B cell (primary cell): ENCODE measurements around the gene LIN54. TPM values are rescaled to one million over a fixed set of nuclear protein-coding genes. Genes with fewer than 3 reads are reported as not detected.

Experiments used
- ATAC-seq: fragments of 200-7000 bp; cut with Tn5 transposase; one replicate; pipeline ENCODE4 v1.10.0; 2021; ENCODE audit warnings: low read depth, mild to moderate bottlenecking, moderate number of reproducible peaks, moderate library complexity
- CTCF ChIA-PET: fragments of 350-600 bp; sonication (Branson Sonifier 250); formaldehyde crosslinking; loops from one replicate; lab custom pipeline; 2021; ENCODE audit warnings: antibody characterized with exemption, inconsistent platforms; lab: Charles Lee
- POLR2A ChIA-PET: fragments of 350-600 bp; sonication (Branson Sonifier 250); formaldehyde crosslinking; loops from one replicate; lab custom pipeline; 2021; ENCODE audit warnings: antibody characterized with exemption; lab: Charles Lee
- DNase-seq: peaks from one replicate; pipeline ENCODE4 v3.0.0; 2013
- H2AFZ ChIP-seq: 2 replicates; pipeline ENCODE4 v1.6.1; 2012; ENCODE audit warnings: mild to moderate bottlenecking, low read depth, low read length; ENCODE audit not compliant: insufficient read depth, poor library complexity, severe bottlenecking
- H3K27ac ChIP-seq, 2 donors: 1 replicate in 1 of 2; 2 replicates in 1 of 2; pipeline ENCODE4 v1.5.1; 2012 to 2013; ENCODE audit warnings: low read length in 2 of 2, mild to moderate bottlenecking in 2 of 2, moderate library complexity in 1 of 2
- H3K27me3 ChIP-seq, 4 experiments: fragments of 200-600 bp in 1 of 4; sonication (generic) in 1 of 4; replicated peaks in 1 of 4; 1 replicate in 2 of 4; 2 replicates in 2 of 4; pipeline versions ENCODE4 v1.6.1 to v1.7.0; 2013 to 2016; ENCODE audit warnings: low read length in 3 of 4, mild to moderate bottlenecking in 2 of 4, mixed read lengths in 1 of 4, moderate library complexity in 1 of 4; ENCODE audit not compliant: insufficient read depth in 4 of 4, control insufficient read depth in 3 of 4; ENCODE audit errors: control extremely low read depth in 1 of 4
- H3K36me3 ChIP-seq, 2 experiments: replicated peaks in 1 of 2; 1 replicate in 1 of 2; 2 replicates in 1 of 2; pipeline versions ENCODE4 v1.6.1 to v1.7.1; 2013; ENCODE audit warnings: low read length in 1 of 2; ENCODE audit not compliant: insufficient read depth in 2 of 2, control insufficient read depth in 1 of 2; ENCODE audit errors: control extremely low read depth in 1 of 2, extremely low read depth in 1 of 2
- H3K4me1 ChIP-seq, 2 donors: fragments of 200-600 bp in 1 of 2; sonication (generic) in 1 of 2; 1 replicate in 1 of 2; 2 replicates in 1 of 2; pipeline versions ENCODE4 v1.5.1 to v1.6.1; 2013 to 2017; ENCODE audit warnings: low read length in 2 of 2; ENCODE audit not compliant: control insufficient read depth in 2 of 2, insufficient read depth in 2 of 2
- H3K4me2 ChIP-seq: replicated peaks from 2 replicates; pipeline ENCODE3; 2012; ENCODE audit warnings: mild to moderate bottlenecking, low read depth, low read length; ENCODE audit not compliant: poor library complexity, severe bottlenecking
- H3K4me3 ChIP-seq, 5 experiments: fragments of 200-600 bp in 1 of 5; sonication (generic) in 1 of 5; 1 replicate in 3 of 5; 2 replicates in 2 of 5; pipeline versions ENCODE4 v1.5.1 to v1.7.0; 2011 to 2016; ENCODE audit warnings: low read length in 4 of 5, mild to moderate bottlenecking in 4 of 5, low read depth in 2 of 5, control low read depth in 1 of 5, moderate library complexity in 1 of 5; ENCODE audit not compliant: insufficient read depth in 1 of 5; ENCODE audit errors: control extremely low read depth in 1 of 5, extremely low read depth in 1 of 5
- H3K79me2 ChIP-seq: fragments of 200-600 bp; sonication (generic); one replicate; pipeline ENCODE4 v1.6.0; 2016; ENCODE audit warnings: low read length; ENCODE audit not compliant: control insufficient read depth, insufficient read depth
- H3K9ac ChIP-seq: fragments of 200-600 bp; sonication (generic); 2 replicates; pipeline ENCODE4 v1.6.1; 2017; ENCODE audit warnings: mild to moderate bottlenecking, low read length, moderate library complexity
- H3K9me3 ChIP-seq, 3 donors: one replicate each; pipeline versions ENCODE4 v1.6.1 to v1.7.1; 2013; ENCODE audit warnings: low read length in 2 of 3; ENCODE audit not compliant: control insufficient read depth in 2 of 3, insufficient read depth in 1 of 3; ENCODE audit errors: control extremely low read depth in 1 of 3
- H4K20me1 ChIP-seq: 2 replicates; pipeline ENCODE4 v1.6.0; 2012; ENCODE audit warnings: mild to moderate bottlenecking, low read length; ENCODE audit not compliant: insufficient read depth, control insufficient read depth, poor library complexity, severe bottlenecking
- H3K27ac Mint-ChIP-seq: one replicate; pipeline ENCODE4 v1.8.0; 2021; ENCODE audit warnings: mixed read lengths
- H3K27me3 Mint-ChIP-seq: one replicate; pipeline ENCODE4 v1.8.0; 2021; ENCODE audit warnings: mixed read lengths
- H3K4me1 Mint-ChIP-seq: one replicate; pipeline ENCODE4 v1.8.0; 2021; ENCODE audit warnings: mixed read lengths
- H3K4me3 Mint-ChIP-seq: one replicate; pipeline ENCODE4 v1.8.0; 2021; ENCODE audit warnings: mixed read lengths
- H3K9me3 Mint-ChIP-seq: one replicate; pipeline ENCODE4 v1.8.0; 2022; ENCODE audit warnings: mixed read lengths; ENCODE audit not compliant: insufficient read depth
- EZH2 ChIP-seq: IDR thresholded peaks from 2 replicates; pipeline ENCODE4 v1.6.1; 2012; ENCODE audit warnings: borderline replicate concordance, low read depth, mild to moderate bottlenecking, moderate library complexity, low read length; ENCODE audit not compliant: insufficient read depth, poor library complexity, severe bottlenecking
- WGBS: methylation state at CpG from one replicate; pipeline ENCODE4 v1.1.5; 2013; ENCODE audit warnings: missing lambda C conversion rate; ENCODE audit not compliant: insufficient coverage; 5-methylcytosine and 5-hydroxymethylcytosine counted together
- intact Hi-C: fragments of 100-400 bp; cut with micrococcal nuclease; formaldehyde crosslinking; loops from one replicate; pipeline ENCODE4 v1.10.0; 2022
- polyA plus RNA-seq: library from polyadenylated mRNA; depleted of rRNA; stranded (reverse); fragments of >200 nt; gene quantifications from 2 replicates; pipeline ENCODE4 v1.2.3, GENCODE V29; 2012
- total RNA-seq, 2 donors: library from RNA; stranded (reverse); fragments of 120-200 nt in 1 of 2; gene quantifications; 1 replicate in 1 of 2; 2 replicates in 1 of 2; pipeline versions ENCODE4 v1.2.3 to v1.2.4, GENCODE V29; 2013 to 2022
- TF ChIP-seq, protein P1 (sequence below): fragments of 200-600 bp; IDR thresholded peaks from one replicate; pipeline ENCODE4 v1.8.0; 2022; ENCODE audit warnings: antibody characterized with exemption, mild to moderate bottlenecking

Gene LIN54
- total and polyA plus RNA-seq, 2 donors (not counting 1 experiment from before 2014, with no cell fraction given): 3.8 to 19.2 TPM

DNA sequence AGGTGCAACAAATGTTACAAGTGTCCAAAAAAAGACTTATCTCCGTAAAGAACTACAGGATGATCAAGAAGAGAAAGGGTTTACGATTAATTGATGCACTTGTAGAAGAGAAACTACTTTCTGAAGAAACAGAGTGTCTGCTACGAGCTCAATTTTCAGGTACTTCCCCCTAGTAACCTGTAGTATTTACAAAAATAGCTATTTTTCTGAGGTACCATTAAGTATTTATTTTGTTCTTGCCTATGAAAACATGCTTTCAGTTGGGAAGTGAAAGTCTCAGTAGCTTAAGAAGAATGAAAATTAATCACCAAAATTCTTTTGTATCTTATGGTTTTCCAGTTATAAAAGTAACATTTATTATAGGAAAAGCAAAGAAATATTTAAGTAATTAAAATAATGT lies 104.2 kb downstream of the LIN54 start:
- Histone ChIP-seq H2AFZ (no peak overlapping the region), H3K9ac (no peak overlapping the region), H3K27me3 (no peaks in the 10 kb centered on the region), H3K4me2 (no peak overlapping the region), H4K20me1 (no peaks in the 10 kb centered on the region), H3K36me3 (no peaks in the 10 kb centered on the region), H3K9me3 (no peaks in the 10 kb centered on the region), H3K4me1 (peaks cover 3% of the 10 kb centered on the region in 2 donors), H3K4me3 (no peak overlapping the region), H3K79me2 (peaks cover 24% of the 10 kb centered on the region), H3K27ac (no peak overlapping the region)
- Mint-ChIP-seq H3K9me3 (no peaks in the 10 kb centered on the region), H3K4me1 (peaks cover 7% of the 10 kb centered on the region), H3K4me3 (no peak overlapping the region), H3K27me3 (no peaks in the 10 kb centered on the region), H3K27ac (no peak overlapping the region)
- no peak for TF ChIP-seq EZH2
- TF ChIP-seq, protein P1, sequence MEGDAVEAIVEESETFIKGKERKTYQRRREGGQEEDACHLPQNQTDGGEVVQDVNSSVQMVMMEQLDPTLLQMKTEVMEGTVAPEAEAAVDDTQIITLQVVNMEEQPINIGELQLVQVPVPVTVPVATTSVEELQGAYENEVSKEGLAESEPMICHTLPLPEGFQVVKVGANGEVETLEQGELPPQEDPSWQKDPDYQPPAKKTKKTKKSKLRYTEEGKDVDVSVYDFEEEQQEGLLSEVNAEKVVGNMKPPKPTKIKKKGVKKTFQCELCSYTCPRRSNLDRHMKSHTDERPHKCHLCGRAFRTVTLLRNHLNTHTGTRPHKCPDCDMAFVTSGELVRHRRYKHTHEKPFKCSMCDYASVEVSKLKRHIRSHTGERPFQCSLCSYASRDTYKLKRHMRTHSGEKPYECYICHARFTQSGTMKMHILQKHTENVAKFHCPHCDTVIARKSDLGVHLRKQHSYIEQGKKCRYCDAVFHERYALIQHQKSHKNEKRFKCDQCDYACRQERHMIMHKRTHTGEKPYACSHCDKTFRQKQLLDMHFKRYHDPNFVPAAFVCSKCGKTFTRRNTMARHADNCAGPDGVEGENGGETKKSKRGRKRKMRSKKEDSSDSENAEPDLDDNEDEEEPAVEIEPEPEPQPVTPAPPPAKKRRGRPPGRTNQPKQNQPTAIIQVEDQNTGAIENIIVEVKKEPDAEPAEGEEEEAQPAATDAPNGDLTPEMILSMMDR: no peak
- DNase-seq (no peak), ATAC-seq (no peak)
- POLR2A ChIA-PET: no interaction called here
- CTCF ChIA-PET: no interaction called here
- WGBS: 100% methylated on average over 1 of the region's 3 CpGs
- intact Hi-C loops: loop anchor here (10.0 kb wide), 1 partner anchor 208 kb away; the partner anchor contains the start of gene PLAC8

- H3K4me3 ChIP-seq: no peak overlapping the region
- ChIA-PET POLR2A (interaction anchor here (0.6 kb wide), 1 partner anchor 352 kb away, joined by 7 read pairs; no protein-coding TSS in a partner anchor), CTCF (no interaction called here)
- Mint-ChIP-seq H3K27me3 (no peaks in the 10 kb centered on the region), H3K4me1 (peaks cover 7% of the 10 kb centered on the region), H3K9me3 (no peaks in the 10 kb centered on the region), H3K27ac (no peak overlapping the region), H3K4me3 (no peak overlapping the region)
- TF ChIP-seq, protein P1: no peak
- TF ChIP-seq EZH2: no peak
- H4K20me1 ChIP-seq: no peaks in the 10 kb centered on the region
- H3K9me3 ChIP-seq: no peaks in the 10 kb centered on the region
- ATAC-seq (no peak), DNase-seq (no peak)
- WGBS: no CpG with 5 or more reads among the region's 2 CpGs
- H3K79me2 ChIP-seq: peaks cover 24% of the 10 kb centered on the region
- no peak overlapping the region for H2AFZ ChIP-seq
- no peak overlapping the region for H3K27ac ChIP-seq
- intact Hi-C loops: loop anchor here (10.0 kb wide), 1 partner anchor 210 kb away; the partner anchor contains the start of gene PLAC8
- H3K27me3 ChIP-seq: no peaks in the 10 kb centered on the region
- peaks cover 6 to 8% of the 10 kb centered on the region in 2 donors for H3K4me1 ChIP-seq
- H3K9ac ChIP-seq: no peak overlapping the region
- H3K36me3 ChIP-seq: no peaks in the 10 kb centered on the region
- no peak overlapping the region for H3K4me2 ChIP-seq
Measured at GRCh38 chr4:82905205-82905604, 105.4 kb downstream of the LIN54 start.
